ENCODE data around the gene RIPOR3.

DNA sequence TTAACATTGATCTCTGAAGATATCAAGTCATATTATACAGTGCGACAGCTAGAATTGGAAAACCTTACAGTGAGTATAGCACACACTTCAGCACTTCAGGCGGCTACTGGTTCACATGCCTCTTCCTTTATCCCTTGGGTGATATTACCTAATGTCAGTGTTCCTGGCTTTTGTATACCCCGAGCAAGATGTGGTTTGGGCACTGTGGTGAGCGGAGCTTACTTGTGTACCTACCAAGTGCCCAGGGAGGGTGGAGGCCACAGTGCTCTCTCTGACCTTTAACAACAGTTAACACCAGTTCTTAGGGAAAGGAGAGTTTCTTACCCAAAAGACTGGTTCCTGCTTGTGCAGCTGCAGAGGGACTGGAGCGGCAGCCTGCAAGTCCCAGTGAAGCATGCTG is 116.8 kb downstream of the RIPOR3 start:
- TF ChIP-seq, protein P1, sequence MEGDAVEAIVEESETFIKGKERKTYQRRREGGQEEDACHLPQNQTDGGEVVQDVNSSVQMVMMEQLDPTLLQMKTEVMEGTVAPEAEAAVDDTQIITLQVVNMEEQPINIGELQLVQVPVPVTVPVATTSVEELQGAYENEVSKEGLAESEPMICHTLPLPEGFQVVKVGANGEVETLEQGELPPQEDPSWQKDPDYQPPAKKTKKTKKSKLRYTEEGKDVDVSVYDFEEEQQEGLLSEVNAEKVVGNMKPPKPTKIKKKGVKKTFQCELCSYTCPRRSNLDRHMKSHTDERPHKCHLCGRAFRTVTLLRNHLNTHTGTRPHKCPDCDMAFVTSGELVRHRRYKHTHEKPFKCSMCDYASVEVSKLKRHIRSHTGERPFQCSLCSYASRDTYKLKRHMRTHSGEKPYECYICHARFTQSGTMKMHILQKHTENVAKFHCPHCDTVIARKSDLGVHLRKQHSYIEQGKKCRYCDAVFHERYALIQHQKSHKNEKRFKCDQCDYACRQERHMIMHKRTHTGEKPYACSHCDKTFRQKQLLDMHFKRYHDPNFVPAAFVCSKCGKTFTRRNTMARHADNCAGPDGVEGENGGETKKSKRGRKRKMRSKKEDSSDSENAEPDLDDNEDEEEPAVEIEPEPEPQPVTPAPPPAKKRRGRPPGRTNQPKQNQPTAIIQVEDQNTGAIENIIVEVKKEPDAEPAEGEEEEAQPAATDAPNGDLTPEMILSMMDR (optimal IDR thresholded peaks at IDR 0.05 in 1 of 3, IDR thresholded peaks at IDR 0.05 in 1 of 3, conservative IDR thresholded peaks at IDR 0.05 in 1 of 3; ENCODE audit: extremely low read depth in 1 of 3, insufficient read depth in 2 of 3, low read length in 3 of 3) = no peak
- no peak for TF ChIP-seq EZH2 (IDR thresholded peaks at IDR 0.05; ENCODE audit: low read length)
